ENCODE measurements around the gene MOB4. TPM values are rescaled to one million over a fixed set of nuclear protein-coding genes. Genes with fewer than 3 reads are reported as not detected.
"Not testable (repeated sequence)": the region's sequence is repeated elsewhere in the genome, so short reads cannot be mapped to it uniquely, and the experiment has no call there.

MOB4 gene
- total and polyA plus RNA-seq, 10 of the 15 experiments (the other 5 are each of a cell fraction or from before 2014, with no cell fraction given): 13.5 to 44.2 (median 32.4) TPM

- H3K27ac ChIP-seq (ENCODE audit: control insufficient read depth, insufficient read depth); in situ Hi-C loops (cut with MboI); SMC1A ChIA-PET (ENCODE audit: uncharacterized antibody, unreplicated experiment); H3K27me3 ChIP-seq (replicated peaks in 1 of 2; ENCODE audit: control insufficient read depth in 2 of 2, insufficient read depth in 2 of 2, low read length in 1 of 2); intact Hi-C loops (cut with micrococcal nuclease; ENCODE audit: unreplicated experiment); CTCF ChIA-PET; H3K9ac ChIP-seq (ENCODE audit: control insufficient read depth, insufficient read depth, low read length); DNase-seq (ENCODE audit: low read depth, low spot score); BruUV-seq (replicated peaks); H3K4me1 ChIP-seq (ENCODE audit: control insufficient read depth, insufficient read depth, low read length); H4K20me1 ChIP-seq (ENCODE audit: control insufficient read depth, insufficient read depth); H3K4me3 ChIP-seq; H3K79me2 ChIP-seq (ENCODE audit: control insufficient read depth, insufficient read depth, low read length); H3K9me3 ChIP-seq (replicated peaks; ENCODE audit: control insufficient read depth, insufficient read depth, low read length); H2AFZ ChIP-seq (ENCODE audit: control insufficient read depth, low read depth, low read length); H3K36me3 ChIP-seq (ENCODE audit: control insufficient read depth in 2 of 2, insufficient read depth in 2 of 2, low read length in 1 of 2); H3K4me2 ChIP-seq (ENCODE audit: control insufficient read depth, insufficient read depth); POLR2A ChIA-PET; RAD21 ChIA-PET (ENCODE audit: unreplicated experiment); ATAC-seq; FAIRE-seq: not testable (repeated sequence)
- 59% methylated on average over 3 of the region's 3 CpGs for WGBS (ENCODE audit: insufficient coverage, insufficient replicate concordance, low lambda C conversion rate, missing lambda C conversion rate)
These were observed 64.3 kb downstream of the MOB4 start for GRCh38 chr2:197580166-197580565.

DNA sequence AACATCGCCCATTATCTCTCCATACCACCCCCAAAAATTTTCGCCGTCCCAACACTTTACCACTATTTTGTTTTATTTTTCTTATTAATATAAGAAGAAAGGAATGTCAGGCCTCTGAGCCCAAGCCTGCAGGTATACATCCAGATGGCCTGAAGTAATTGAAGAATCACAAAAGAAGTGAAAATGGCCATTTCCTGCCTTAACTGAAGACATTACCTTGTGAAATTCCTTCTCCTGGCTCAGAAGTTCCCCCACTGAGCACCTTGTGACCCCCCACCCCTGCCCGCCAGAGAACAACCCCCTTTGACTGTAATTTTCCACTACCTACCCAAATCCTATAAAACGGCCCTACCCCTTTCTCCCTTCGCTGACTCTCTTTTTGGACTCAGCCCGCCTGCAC, 71.4 kb downstream of the MOB4 start:
- BruUV-seq (replicated peaks): not testable (repeated sequence)

More for the DNA sequence above, 71.4 kb downstream of the MOB4 start:
- H2AFZ ChIP-seq (ENCODE audit: control insufficient read depth, low read depth, low read length); H3K4me3 ChIP-seq; H3K27me3 ChIP-seq (replicated peaks in 1 of 2; ENCODE audit: control insufficient read depth in 2 of 2, insufficient read depth in 2 of 2, low read length in 1 of 2); CTCF ChIA-PET; FAIRE-seq; SMC1A ChIA-PET (ENCODE audit: uncharacterized antibody, unreplicated experiment); ATAC-seq; DNase-seq (ENCODE audit: low read depth, low spot score); H4K20me1 ChIP-seq (ENCODE audit: control insufficient read depth, insufficient read depth); in situ Hi-C loops (cut with MboI); H3K27ac ChIP-seq (ENCODE audit: control insufficient read depth, insufficient read depth); RAD21 ChIA-PET (ENCODE audit: unreplicated experiment); H3K4me1 ChIP-seq (ENCODE audit: control insufficient read depth, insufficient read depth, low read length); H3K36me3 ChIP-seq (ENCODE audit: control insufficient read depth in 2 of 2, insufficient read depth in 2 of 2, low read length in 1 of 2); H3K9me3 ChIP-seq (replicated peaks; ENCODE audit: control insufficient read depth, insufficient read depth, low read length); intact Hi-C loops (cut with micrococcal nuclease; ENCODE audit: unreplicated experiment); H3K9ac ChIP-seq (ENCODE audit: control insufficient read depth, insufficient read depth, low read length); H3K79me2 ChIP-seq (ENCODE audit: control insufficient read depth, insufficient read depth, low read length); POLR2A ChIA-PET; H3K4me2 ChIP-seq (ENCODE audit: control insufficient read depth, insufficient read depth): not testable (repeated sequence)
- 94% methylated on average over 6 of the region's 7 CpGs for WGBS (ENCODE audit: insufficient coverage, insufficient replicate concordance, low lambda C conversion rate, missing lambda C conversion rate)
